WTC11 (cell line): ENCODE measurements around the gene TARM1. TPM values are rescaled to one million over a fixed set of nuclear protein-coding genes. Genes with fewer than 3 reads are reported as not detected.

Experiments
- ATAC-seq: fragments of 200-7000 bp; cut with Tn5 transposase; 2 replicates; pipeline ENCODE4 v1.10.0; 2021; ENCODE audit warnings: mild to moderate bottlenecking, moderate library complexity
- CTCF ChIA-PET: fragments of 300-600 bp; sonication (Branson Sonifier 250); formaldehyde crosslinking; loops from one replicate; lab custom pipeline; 2021; ENCODE audit warnings: antibody characterized with exemption; lab: Charles Lee
- POLR2A ChIA-PET: fragments of 350-600 bp; sonication (Branson Sonifier 250); formaldehyde crosslinking; loops from one replicate; lab custom pipeline; 2021; ENCODE audit warnings: antibody characterized with exemption; lab: Charles Lee
- DNase-seq: peaks from one replicate; pipeline ENCODE4 v3.0.0; 2021; ENCODE audit warnings: low spot score
- H3K27ac Mint-ChIP-seq: 2 replicates; pipeline ENCODE4 v1.8.0; 2021; ENCODE audit warnings: mixed read lengths
- H3K27me3 Mint-ChIP-seq: 2 replicates; pipeline ENCODE4 v1.8.0; 2021; ENCODE audit warnings: low read depth, mild to moderate bottlenecking, moderate library complexity, mixed read lengths
- H3K36me3 Mint-ChIP-seq: 2 replicates; pipeline ENCODE4 v1.8.0; 2021; ENCODE audit warnings: mixed read lengths
- H3K4me1 Mint-ChIP-seq: 2 replicates; pipeline ENCODE4 v1.8.0; 2022; ENCODE audit warnings: mixed read lengths
- H3K4me3 Mint-ChIP-seq: 2 replicates; pipeline ENCODE4 v1.8.0; 2021; ENCODE audit warnings: mild to moderate bottlenecking, moderate library complexity, mixed read lengths
- H3K9me3 Mint-ChIP-seq: 2 replicates; pipeline ENCODE4 v1.8.0; 2021; ENCODE audit warnings: mixed read lengths
- AFF4 ChIP-seq: sonication (generic); formaldehyde crosslinking; IDR thresholded peaks from 2 replicates; pipeline ENCODE4 v1.8.1; 2023; ENCODE audit warnings: mild to moderate bottlenecking, missing genetic modification reagents, borderline replicate concordance
- CBFB ChIP-seq: sonication (generic); formaldehyde crosslinking; IDR thresholded peaks from 2 replicates; pipeline ENCODE4 v1.8.1; 2022; ENCODE audit warnings: mild to moderate bottlenecking, low read depth, missing genetic modification reagents
- E2F1 ChIP-seq: sonication (generic); formaldehyde crosslinking; IDR thresholded peaks from 2 replicates; pipeline ENCODE4 v1.8.0; 2022; ENCODE audit warnings: mild to moderate bottlenecking, missing genetic modification reagents
- ETV6 ChIP-seq: sonication (generic); formaldehyde crosslinking; IDR thresholded peaks from 2 replicates; pipeline ENCODE4 v1.8.1; 2022; ENCODE audit warnings: mild to moderate bottlenecking, missing genetic modification reagents
- HMGXB4 ChIP-seq: sonication (generic); formaldehyde crosslinking; IDR thresholded peaks from 2 replicates; pipeline ENCODE4 v1.8.1; 2023; ENCODE audit warnings: mild to moderate bottlenecking, moderate library complexity, missing genetic modification reagents
- OVOL2 ChIP-seq: fragments of 250-450 bp; sonication (Bioruptor Pico); IDR thresholded peaks from 2 replicates; pipeline ENCODE4 v1.9.0; 2021; ENCODE audit warnings: mild to moderate bottlenecking, borderline replicate concordance
- SMAD3 ChIP-seq: sonication (generic); formaldehyde crosslinking; IDR thresholded peaks from 2 replicates; pipeline ENCODE4 v1.8.0; 2022; ENCODE audit warnings: missing genetic modification reagents, mild to moderate bottlenecking, borderline replicate concordance
- TCF7 ChIP-seq: sonication (generic); formaldehyde crosslinking; IDR thresholded peaks from 2 replicates; pipeline ENCODE4 v1.8.0; 2022; ENCODE audit warnings: mild to moderate bottlenecking, low read depth, missing genetic modification reagents, moderate library complexity
- ZNF121 ChIP-seq: sonication (generic); formaldehyde crosslinking; IDR thresholded peaks from 2 replicates; pipeline ENCODE4 v1.8.0; 2023; ENCODE audit warnings: missing genetic modification reagents
- ZNF512 ChIP-seq: sonication (generic); formaldehyde crosslinking; IDR thresholded peaks from 2 replicates; pipeline ENCODE4 v1.8.1; 2022; ENCODE audit warnings: missing genetic modification reagents, borderline replicate concordance
- total RNA-seq: library from RNA; stranded (reverse); gene quantifications from 3 replicates; pipeline ENCODE4 v1.2.3, GENCODE V29; 2021
- TF ChIP-seq, protein P1 (sequence below): sonication (generic); formaldehyde crosslinking; conservative IDR thresholded peaks from 2 replicates; pipeline ENCODE4 v1.8.1; 2023; ENCODE audit warnings: mild to moderate bottlenecking, low read depth, missing genetic modification reagents, moderate library complexity
- TF ChIP-seq, protein P2 (sequence below): fragments of 250-450 bp; sonication (Bioruptor Pico); IDR thresholded peaks from 2 replicates; pipeline ENCODE4 v1.9.0; 2021; ENCODE audit warnings: mild to moderate bottlenecking

The TARM1 gene
- total RNA-seq, 1 experiment from 2014 or later: not detected

- H3K27me3 Mint-ChIP-seq: peaks cover 6% of the 10 kb centered on the region
- POLR2A ChIA-PET: interaction anchor here (1.0 kb wide), 1 partner anchor 217 kb away, joined by 8 read pairs; no protein-coding TSS in a partner anchor
- no peak for ATAC-seq
- DNase-seq: no peak
- CTCF ChIA-PET: interaction anchor here (0.9 to 2.9 kb wide), 7 partner anchors 46 to 365 kb away, joined by 3 to 17 read pairs (median 6); partner anchors contain the start of gene MYADM
- H3K4me1 Mint-ChIP-seq: peaks cover 31% of the 10 kb centered on the region
- no peak for TF ChIP-seq SMAD3 (CRISPR knock-in tag)
- TF ChIP-seq ZNF512: no peak
- TF ChIP-seq, all 79 proteins: peak for 0
- Mint-ChIP-seq H3K27ac (no peak overlapping the region), H3K4me3 (no peak overlapping the region), H3K9me3 (no peaks in the 10 kb centered on the region), H3K36me3 (no peaks in the 10 kb centered on the region)
These were observed 54.5 kb downstream of the TARM1 start for GRCh38 chr19:54026656-54027055.

GRCh38 chr19:54024660-54025059, 56.5 kb downstream of the TARM1 start:
- Mint-ChIP-seq H3K4me3 (no peak overlapping the region), H3K4me1 (peaks cover 23% of the 10 kb centered on the region), H3K36me3 (0 out of 2 replicates have a peak, but pooled peaks cover 2% of the 10 kb centered on the region), H3K9me3 (no peaks in the 10 kb centered on the region), H3K27me3 (peaks cover 6% of the 10 kb centered on the region), H3K27ac (no peak overlapping the region)
- POLR2A ChIA-PET: interaction anchor here (0.7 to 1.6 kb wide), 3 partner anchors 44 to 232 kb away, joined by 4 to 11 read pairs (median 6); partner anchors contain the start of gene MYADM
- TF ChIP-seq, protein P1, sequence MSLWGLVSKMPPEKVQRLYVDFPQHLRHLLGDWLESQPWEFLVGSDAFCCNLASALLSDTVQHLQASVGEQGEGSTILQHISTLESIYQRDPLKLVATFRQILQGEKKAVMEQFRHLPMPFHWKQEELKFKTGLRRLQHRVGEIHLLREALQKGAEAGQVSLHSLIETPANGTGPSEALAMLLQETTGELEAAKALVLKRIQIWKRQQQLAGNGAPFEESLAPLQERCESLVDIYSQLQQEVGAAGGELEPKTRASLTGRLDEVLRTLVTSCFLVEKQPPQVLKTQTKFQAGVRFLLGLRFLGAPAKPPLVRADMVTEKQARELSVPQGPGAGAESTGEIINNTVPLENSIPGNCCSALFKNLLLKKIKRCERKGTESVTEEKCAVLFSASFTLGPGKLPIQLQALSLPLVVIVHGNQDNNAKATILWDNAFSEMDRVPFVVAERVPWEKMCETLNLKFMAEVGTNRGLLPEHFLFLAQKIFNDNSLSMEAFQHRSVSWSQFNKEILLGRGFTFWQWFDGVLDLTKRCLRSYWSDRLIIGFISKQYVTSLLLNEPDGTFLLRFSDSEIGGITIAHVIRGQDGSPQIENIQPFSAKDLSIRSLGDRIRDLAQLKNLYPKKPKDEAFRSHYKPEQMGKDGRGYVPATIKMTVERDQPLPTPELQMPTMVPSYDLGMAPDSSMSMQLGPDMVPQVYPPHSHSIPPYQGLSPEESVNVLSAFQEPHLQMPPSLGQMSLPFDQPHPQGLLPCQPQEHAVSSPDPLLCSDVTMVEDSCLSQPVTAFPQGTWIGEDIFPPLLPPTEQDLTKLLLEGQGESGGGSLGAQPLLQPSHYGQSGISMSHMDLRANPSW (CRISPR knock-in tag): no peak
- CTCF ChIA-PET: interaction anchor here (0.6 to 4.8 kb wide), 17 partner anchors 10 to 215 kb away, joined by 3 to 54 read pairs (median 7); partner anchors contain the start of gene CACNG8
- ATAC-seq (no peak), DNase-seq (no peak)

GRCh38 chr19:54023191-54023590, 58.0 kb downstream of the TARM1 start:
- peaks cover 14% of the 10 kb centered on the region for H3K27me3 Mint-ChIP-seq
- H3K9me3 Mint-ChIP-seq: no peaks in the 10 kb centered on the region
- 0 out of 2 replicates have a peak, but pooled peaks cover 2% of the 10 kb centered on the region for H3K36me3 Mint-ChIP-seq
- no peak overlapping the region for H3K4me3 Mint-ChIP-seq
- no peak for ATAC-seq
- H3K4me1 Mint-ChIP-seq: peaks cover 14% of the 10 kb centered on the region
- POLR2A ChIA-PET: interaction anchor here (1.2 to 1.6 kb wide), 5 partner anchors 35 to 155 kb away, joined by 3 to 11 read pairs (median 6); partner anchors contain the start of gene MYADM
- no peak overlapping the region for H3K27ac Mint-ChIP-seq
- DNase-seq: no peak
- CTCF ChIA-PET: interaction anchor here (0.6 to 4.8 kb wide), 46 partner anchors 8 to 428 kb away, joined by 3 to 54 read pairs (median 7); partner anchors contain the start of genes CACNG6, MYADM, PRKCG and PRPF31
- no peak for TF ChIP-seq ETV6 (CRISPR knock-in tag)
- no peak for TF ChIP-seq HMGXB4 (CRISPR knock-in tag)
- no peak for TF ChIP-seq E2F1
- TF ChIP-seq AFF4 (CRISPR knock-in tag): no peak
- TF ChIP-seq TCF7 (CRISPR knock-in tag): no peak
- no peak for TF ChIP-seq ZNF121 (CRISPR knock-in tag)
- TF ChIP-seq, protein P2, sequence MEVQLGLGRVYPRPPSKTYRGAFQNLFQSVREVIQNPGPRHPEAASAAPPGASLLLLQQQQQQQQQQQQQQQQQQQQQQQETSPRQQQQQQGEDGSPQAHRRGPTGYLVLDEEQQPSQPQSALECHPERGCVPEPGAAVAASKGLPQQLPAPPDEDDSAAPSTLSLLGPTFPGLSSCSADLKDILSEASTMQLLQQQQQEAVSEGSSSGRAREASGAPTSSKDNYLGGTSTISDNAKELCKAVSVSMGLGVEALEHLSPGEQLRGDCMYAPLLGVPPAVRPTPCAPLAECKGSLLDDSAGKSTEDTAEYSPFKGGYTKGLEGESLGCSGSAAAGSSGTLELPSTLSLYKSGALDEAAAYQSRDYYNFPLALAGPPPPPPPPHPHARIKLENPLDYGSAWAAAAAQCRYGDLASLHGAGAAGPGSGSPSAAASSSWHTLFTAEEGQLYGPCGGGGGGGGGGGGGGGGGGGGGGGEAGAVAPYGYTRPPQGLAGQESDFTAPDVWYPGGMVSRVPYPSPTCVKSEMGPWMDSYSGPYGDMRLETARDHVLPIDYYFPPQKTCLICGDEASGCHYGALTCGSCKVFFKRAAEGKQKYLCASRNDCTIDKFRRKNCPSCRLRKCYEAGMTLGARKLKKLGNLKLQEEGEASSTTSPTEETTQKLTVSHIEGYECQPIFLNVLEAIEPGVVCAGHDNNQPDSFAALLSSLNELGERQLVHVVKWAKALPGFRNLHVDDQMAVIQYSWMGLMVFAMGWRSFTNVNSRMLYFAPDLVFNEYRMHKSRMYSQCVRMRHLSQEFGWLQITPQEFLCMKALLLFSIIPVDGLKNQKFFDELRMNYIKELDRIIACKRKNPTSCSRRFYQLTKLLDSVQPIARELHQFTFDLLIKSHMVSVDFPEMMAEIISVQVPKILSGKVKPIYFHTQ (CRISPR knock-in tag): no peak
- TF ChIP-seq CBFB (CRISPR knock-in tag): no peak
- TF ChIP-seq, protein P1 (CRISPR knock-in tag): no peak
- no peak for TF ChIP-seq OVOL2 (CRISPR knock-in tag)
